PFSK-1 (cell line): ENCODE data around the gene MYH15.

Experiments used
- FOXP2 ChIP-seq: optimal IDR thresholded peaks from 2 replicates; pipeline ENCODE3; 2011; ENCODE audit warnings: borderline replicate concordance, control low read depth, inconsistent platforms; ENCODE audit not compliant: insufficient read depth; ENCODE audit errors: extremely low read length, extremely low read depth
- POLR2AphosphoS5 ChIP-seq: IDR thresholded peaks from 2 replicates; pipeline ENCODE4 v1.6.1; 2012; ENCODE audit warnings: low read depth, mild to moderate bottlenecking, control low read depth, low read length, moderate library complexity
- REST ChIP-seq, 2 experiments: IDR thresholded peaks; 2 replicates each; pipeline versions ENCODE4 v1.6.1 to v1.8.0; 2011 to 2012; ENCODE audit warnings: low read depth in 2 of 2, low read length in 2 of 2, control low read depth in 1 of 2, inconsistent platforms in 1 of 2, mild to moderate bottlenecking in 1 of 2, moderate library complexity in 1 of 2; ENCODE audit not compliant: insufficient read depth in 1 of 2
- SIN3A ChIP-seq: IDR thresholded peaks from 2 replicates; pipeline ENCODE4 v1.6.1; 2012; ENCODE audit warnings: mild to moderate bottlenecking, low read length, moderate library complexity, borderline replicate concordance; ENCODE audit not compliant: insufficient read depth
- TAF1 ChIP-seq: IDR thresholded peaks from 2 replicates; pipeline ENCODE4 v1.6.1; 2012; ENCODE audit warnings: low read length, control low read depth, borderline replicate concordance; ENCODE audit not compliant: insufficient read depth

MYH15 gene

GRCh38 chr3:108493862-108494261 lies 16.5 kb downstream of the MYH15 start:
- TF ChIP-seq POLR2AphosphoS5 = no peak
- TF ChIP-seq SIN3A = no peak
- TF ChIP-seq TAF1 = no peak
- TF ChIP-seq FOXP2 = no peak
- TF ChIP-seq REST (IDR thresholded peaks at IDR 0.05; ENCODE audit: insufficient read depth in 1 of 2, low read depth in 2 of 2, low read length in 2 of 2) = no peak

GRCh38 chr3:108491456-108491855 lies 18.9 kb downstream of the MYH15 start:
- TF ChIP-seq POLR2AphosphoS5 = no peak
- TF ChIP-seq FOXP2 = no peak
- TF ChIP-seq SIN3A = no peak
- TF ChIP-seq REST (IDR thresholded peaks at IDR 0.05; ENCODE audit: insufficient read depth in 1 of 2, low read depth in 2 of 2, low read length in 2 of 2) = no peak
- no peak for TF ChIP-seq TAF1

- TF ChIP-seq TAF1 = no peak
- TF ChIP-seq FOXP2 = no peak
- no peak for TF ChIP-seq REST (IDR thresholded peaks at IDR 0.05; ENCODE audit: insufficient read depth in 1 of 2, low read depth in 2 of 2, low read length in 2 of 2)
- TF ChIP-seq POLR2AphosphoS5 = no peak
- no peak for TF ChIP-seq SIN3A
These were observed 20.6 kb downstream of the MYH15 start for GRCh38 chr3:108489776-108490175.

GRCh38 chr3:108488631-108489030 lies 21.8 kb downstream of the MYH15 start:
- no peak for TF ChIP-seq POLR2AphosphoS5
- no peak for TF ChIP-seq REST (IDR thresholded peaks at IDR 0.05; ENCODE audit: insufficient read depth in 1 of 2, low read depth in 2 of 2, low read length in 2 of 2)
- no peak for TF ChIP-seq SIN3A
- no peak for TF ChIP-seq TAF1
- TF ChIP-seq FOXP2 = no peak

GRCh38 chr3:108487439-108487838 lies 23.0 kb downstream of the MYH15 start:
- no peak for TF ChIP-seq REST (IDR thresholded peaks at IDR 0.05; ENCODE audit: insufficient read depth in 1 of 2, low read depth in 2 of 2, low read length in 2 of 2)
- TF ChIP-seq POLR2AphosphoS5 = no peak
- no peak for TF ChIP-seq FOXP2
- TF ChIP-seq TAF1 = no peak
- no peak for TF ChIP-seq SIN3A
